ENCODE measurements around the gene TYRO3.
A peak's percentile ranks its signal among the peaks of the same experiment; 100 is the strongest.
"Not testable (repeated sequence)": the region's sequence is repeated elsewhere in the genome, so short reads cannot be mapped to it uniquely, and the experiment has no call there.

The TYRO3 gene

GRCh38 chr15:41577863-41578735 is 19.1 kb downstream of the TYRO3 start:
- DNase-seq = no peak

GRCh38 chr15:41578736-41579383 is 19.8 kb downstream of the TYRO3 start:
- DNase-seq = no peak

- no peak for DNase-seq
Observed at GRCh38 chr15:41581110-41581509, 22.1 kb downstream of the TYRO3 start.

- no peak for DNase-seq
Observed at GRCh38 chr15:41583795-41584194, 24.8 kb downstream of the TYRO3 start.

- no peak for DNase-seq
Observed at GRCh38 chr15:41584636-41585126, 25.7 kb downstream of the TYRO3 start.

GRCh38 chr15:41585127-41586047 is 26.4 kb downstream of the TYRO3 start:
- no peak for DNase-seq

DNA sequence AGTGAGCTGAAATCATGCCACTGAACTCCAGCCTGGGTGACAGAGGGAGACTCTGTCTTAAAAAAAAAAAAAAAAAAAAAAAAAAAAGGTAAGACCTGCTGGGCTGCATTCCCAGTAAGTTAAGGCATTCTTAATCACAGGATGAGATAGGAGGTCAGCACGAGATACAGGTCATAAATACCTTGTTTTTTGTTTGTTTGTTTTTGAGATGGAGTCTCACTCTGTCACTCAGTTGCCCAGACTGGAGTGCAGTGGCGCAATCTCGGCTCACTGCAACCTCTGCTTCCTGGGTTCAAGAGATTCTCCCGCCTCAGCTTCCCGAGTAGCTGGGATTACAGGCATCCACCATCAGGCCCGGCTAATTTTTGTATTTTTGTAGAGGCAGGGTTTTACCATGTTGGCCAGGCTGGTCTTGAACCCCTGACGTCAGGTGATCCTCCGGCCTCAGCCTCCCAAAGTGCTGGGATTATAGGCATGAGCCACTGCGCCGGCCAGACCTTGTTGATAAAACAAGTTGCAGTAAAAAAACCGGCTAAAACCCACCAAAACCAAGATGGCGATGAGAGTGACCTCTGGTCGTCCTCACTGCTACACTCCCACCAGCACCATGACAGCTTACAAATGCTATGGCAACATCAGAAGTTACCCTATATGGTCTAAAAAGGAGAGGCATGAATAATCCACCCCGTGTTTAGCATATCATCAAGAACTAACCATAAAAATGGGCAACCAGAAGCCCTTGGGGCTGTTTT is 27.7 kb downstream of the TYRO3 start:
- not testable (repeated sequence) for DNase-seq

DNA sequence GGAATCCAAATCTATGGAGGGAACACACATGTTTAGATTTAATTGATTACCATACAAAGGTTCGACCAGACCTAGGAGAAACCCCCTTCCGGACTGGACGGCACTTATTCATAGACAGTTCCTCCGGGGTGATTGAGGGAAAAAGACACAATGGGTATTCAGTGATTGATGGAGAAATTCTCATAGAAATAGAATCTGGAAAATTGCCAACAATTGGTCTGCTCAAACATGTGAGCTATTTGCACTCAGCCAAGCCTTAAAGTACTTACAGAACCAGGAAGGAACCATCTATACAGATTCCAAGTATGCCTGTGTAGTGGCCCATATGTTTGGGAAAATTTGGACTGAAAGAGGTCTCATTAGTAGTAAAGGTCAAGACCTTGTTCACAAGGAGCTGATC is 30.0 kb downstream of the TYRO3 start:
- DNase-seq = not testable (repeated sequence)

- not testable (repeated sequence) for DNase-seq
Observed at GRCh38 chr15:41589571-41589970, 30.6 kb downstream of the TYRO3 start.

DNA sequence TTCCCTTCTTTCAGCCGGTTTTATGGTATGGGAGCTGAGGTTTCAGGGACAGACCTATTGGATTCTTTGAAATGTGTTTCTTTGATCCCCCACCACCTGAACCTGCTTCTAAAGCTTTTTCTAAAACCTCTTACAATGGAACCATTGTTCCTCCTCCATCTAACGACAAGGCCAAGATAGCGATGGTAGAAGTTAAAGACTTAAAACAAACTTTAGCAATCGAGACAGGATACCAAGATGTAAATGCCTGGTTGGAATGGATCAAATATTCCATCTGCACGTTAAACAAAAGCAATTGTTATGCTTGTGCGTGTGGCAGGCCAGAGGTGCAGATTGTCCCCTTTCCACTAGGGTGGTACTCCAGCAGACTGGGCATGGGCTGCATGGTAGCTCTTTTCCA is 32.2 kb downstream of the TYRO3 start:
- DNase-seq = not testable (repeated sequence)

GRCh38 chr15:41592718-41593117 is 33.7 kb downstream of the TYRO3 start:
- not testable (repeated sequence) for DNase-seq

DNA sequence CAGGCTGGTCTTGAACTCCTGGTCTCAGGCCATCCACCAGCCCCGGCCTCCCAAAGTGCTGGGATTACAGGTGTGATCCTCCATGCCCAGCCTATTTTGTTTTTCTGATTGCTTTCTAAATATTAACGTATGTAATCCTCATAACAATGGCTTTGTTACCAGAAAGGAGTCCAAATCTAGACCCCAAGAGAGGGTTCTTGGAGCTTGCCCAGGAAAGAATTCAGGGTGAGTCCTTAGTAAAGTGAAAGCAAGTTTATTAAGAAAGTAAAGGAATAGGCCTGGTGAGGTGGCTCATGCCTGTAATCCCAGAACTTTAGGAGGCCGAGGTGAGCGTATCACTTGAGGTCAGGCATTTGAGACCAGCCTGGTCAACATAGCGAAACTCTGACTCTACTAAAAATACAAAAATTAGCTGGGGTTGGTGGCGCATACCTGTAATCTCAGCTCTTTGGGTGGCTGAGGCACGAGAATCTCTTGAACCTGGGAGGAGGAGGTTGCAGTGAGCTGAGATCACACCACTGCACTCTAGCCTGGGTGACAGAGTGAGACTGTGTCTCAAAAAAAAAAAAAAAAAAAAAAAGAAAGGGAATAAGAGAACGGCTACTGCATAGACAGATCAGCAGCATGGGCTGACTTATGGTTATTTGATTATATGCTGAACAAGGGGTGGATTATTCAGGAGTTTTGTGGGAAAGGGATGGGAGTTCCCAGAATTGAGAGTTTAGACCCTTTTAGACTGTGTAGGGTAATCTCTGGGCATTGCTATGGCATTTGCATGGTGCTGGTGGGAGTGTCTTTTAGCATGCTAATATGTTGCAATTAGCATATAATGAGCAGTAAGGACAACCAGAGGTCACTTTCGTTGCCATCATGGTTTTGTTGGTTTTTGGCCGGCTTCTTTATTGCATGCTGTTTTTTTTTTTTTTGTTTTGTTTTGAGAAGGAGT is 36.1 kb downstream of the TYRO3 start:
- no peak for DNase-seq

DNA sequence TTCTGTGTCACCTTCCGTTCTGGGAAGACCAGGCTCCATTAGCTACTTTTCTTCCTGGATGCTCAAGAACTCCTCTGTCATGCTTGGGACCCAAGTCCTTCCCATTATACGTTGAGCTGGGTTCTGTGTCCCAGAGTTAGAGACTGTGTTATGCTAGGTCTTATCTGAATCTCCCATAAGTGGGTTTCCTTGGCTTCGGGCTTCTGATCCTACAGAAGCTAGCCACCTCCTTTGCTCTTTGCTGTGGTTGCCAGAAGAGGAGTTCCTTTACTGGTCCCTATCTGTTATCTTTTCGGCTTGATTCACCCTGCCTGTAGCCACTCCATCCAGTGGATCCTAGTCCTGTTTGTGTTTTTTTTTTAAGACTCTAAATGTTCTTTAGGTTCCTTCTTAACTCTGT is 38.0 kb downstream of the TYRO3 start:
- no peak for DNase-seq

DNA sequence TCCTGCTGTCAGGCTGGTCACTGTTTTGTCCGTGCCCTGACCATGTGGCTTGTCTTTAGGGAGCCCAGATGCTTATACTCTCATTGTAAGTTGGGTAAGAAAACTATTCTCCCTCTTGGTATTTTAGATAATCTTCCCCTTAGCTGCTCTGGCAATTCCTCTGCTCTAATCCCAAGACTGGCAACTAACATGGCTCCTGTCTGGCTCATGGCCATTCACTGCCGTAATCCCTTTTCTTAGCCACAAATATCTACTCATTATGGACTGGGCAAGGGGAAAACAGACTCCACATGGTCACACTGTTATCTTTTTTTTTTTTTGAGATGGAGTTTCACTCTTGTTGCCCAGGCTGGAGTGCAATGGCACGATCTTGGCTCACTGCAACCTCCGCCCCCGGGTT is 38.8 kb downstream of the TYRO3 start:
- DNase-seq = no peak

GRCh38 chr15:41599061-41599460 is 40.0 kb downstream of the TYRO3 start:
- no peak for DNase-seq

GRCh38 chr15:41603411-41603935 is 44.5 kb downstream of the TYRO3 start:
- no peak for DNase-seq

GRCh38 chr15:41603941-41604911 is 45.2 kb downstream of the TYRO3 start:
- DNase-seq = peak; percentile 58

GRCh38 chr15:41605566-41605965 is 46.6 kb downstream of the TYRO3 start:
- DNase-seq = no peak

- DNase-seq = peak; percentile 91
Observed at GRCh38 chr15:41606997-41607396, 48.0 kb downstream of the TYRO3 start.

DNA sequence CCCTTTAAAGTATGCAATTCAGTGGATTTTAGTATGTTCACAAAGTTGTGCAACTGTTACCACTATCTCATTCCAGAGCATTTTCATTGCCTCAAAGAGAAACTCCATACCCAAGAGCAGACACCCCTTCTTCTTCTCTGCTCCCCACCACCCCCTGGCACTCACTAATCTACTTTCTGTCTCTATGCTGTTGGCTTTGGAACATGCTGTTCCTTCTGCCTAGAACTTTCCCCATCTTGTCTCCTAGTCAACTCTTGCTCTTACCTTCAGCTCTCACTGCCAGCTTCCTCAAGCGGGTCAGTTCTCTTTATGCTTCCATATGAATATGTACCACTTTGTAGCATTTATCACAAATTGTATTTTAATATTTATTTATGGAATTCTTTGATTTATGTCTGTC is 50.1 kb downstream of the TYRO3 start:
- no peak for DNase-seq

Data from NCI-H446 treated with DMSO at 0.1 percent for 48 hours (cell line).